Activated B cell treated with CpG ODN at 0.5 μM for 24 hours (primary cell): ENCODE measurements around the gene CELF4. TPM values are rescaled to one million over a fixed set of nuclear protein-coding genes. Genes with fewer than 3 reads are reported as not detected.

Source experiments
- ATAC-seq: fragments of 200-7000 bp; cut with Tn5 transposase; one replicate; pipeline ENCODE4 v1.10.0; 2021; ENCODE audit warnings: low read depth, mild to moderate bottlenecking, moderate library complexity
- CTCF ChIA-PET: fragments of 350-600 bp; sonication (Branson Sonifier 250); formaldehyde crosslinking; loops from one replicate; lab custom pipeline; 2021; ENCODE audit warnings: antibody characterized with exemption; lab: Charles Lee
- POLR2A ChIA-PET: fragments of 350-600 bp; sonication (Branson Sonifier 250); formaldehyde crosslinking; loops from one replicate; lab custom pipeline; 2021; ENCODE audit warnings: antibody characterized with exemption; lab: Charles Lee
- DNase-seq: peaks from one replicate; pipeline ENCODE4 v3.0.0; 2022
- H3K27ac Mint-ChIP-seq: one replicate; pipeline ENCODE4 v1.8.0; 2020; ENCODE audit warnings: mixed read lengths
- H3K27me3 Mint-ChIP-seq: one replicate; pipeline ENCODE4 v1.8.0; 2021; ENCODE audit warnings: mixed read lengths
- H3K36me3 Mint-ChIP-seq: one replicate; pipeline ENCODE4 v1.8.0; 2021; ENCODE audit warnings: low read depth, mixed read lengths
- H3K4me1 Mint-ChIP-seq: one replicate; pipeline ENCODE4 v1.8.0; 2021; ENCODE audit warnings: mixed read lengths
- H3K4me3 Mint-ChIP-seq: one replicate; pipeline ENCODE4 v1.8.0; 2020; ENCODE audit warnings: mild to moderate bottlenecking, mixed read lengths
- H3K9me3 Mint-ChIP-seq: one replicate; pipeline ENCODE4 v1.8.0; 2020; ENCODE audit warnings: mixed read lengths
- CTCF ChIP-seq: fragments of 200-600 bp; IDR thresholded peaks from one replicate; pipeline ENCODE4 v1.8.0; 2022; ENCODE audit warnings: antibody characterized with exemption, mild to moderate bottlenecking
- intact Hi-C: fragments of 100-400 bp; cut with micrococcal nuclease; formaldehyde crosslinking; loops from one replicate; pipeline ENCODE4 v1.15.1; 2024
- total RNA-seq: library from RNA; stranded (reverse); gene quantifications from 2 replicates; pipeline ENCODE4 v1.2.3, GENCODE V29; 2022

Gene CELF4
- total RNA-seq, 1 donor from 2014 or later: not detected

- Mint-ChIP-seq H3K4me3 (no peak overlapping the region), H3K9me3 (no peaks in the 10 kb centered on the region), H3K27ac (no peak overlapping the region), H3K27me3 (peaks cover 55% of the 10 kb centered on the region), H3K4me1 (peaks cover 10% of the 10 kb centered on the region), H3K36me3 (no peaks in the 10 kb centered on the region)
- CTCF ChIA-PET: no interaction called here
- DNase-seq (no peak), ATAC-seq (no peak)
- intact Hi-C loops: no loop called here
- no peak for TF ChIP-seq CTCF
- POLR2A ChIA-PET: no interaction called here
Observed at GRCh38 chr18:37249895-37250618, 315.5 kb downstream of the CELF4 start.

GRCh38 chr18:37249171-37249886 lies 316.3 kb downstream of the CELF4 start:
- CTCF ChIA-PET: no interaction called here
- intact Hi-C loops: no loop called here

GRCh38 chr18:37248281-37248680 lies 317.3 kb downstream of the CELF4 start:
- Mint-ChIP-seq H3K27me3 (peaks cover 56% of the 10 kb centered on the region), H3K36me3 (no peaks in the 10 kb centered on the region), H3K27ac (no peak overlapping the region), H3K9me3 (no peaks in the 10 kb centered on the region), H3K4me1 (peaks cover 6% of the 10 kb centered on the region), H3K4me3 (no peak overlapping the region)
- ATAC-seq (no peak), DNase-seq (no peak)
- intact Hi-C loops: no loop called here
- no peak for TF ChIP-seq CTCF
- ChIA-PET CTCF (no interaction called here), POLR2A (no interaction called here)

More at GRCh38 chr18:37249171-37249886, 316.3 kb downstream of the CELF4 start:
- Mint-ChIP-seq H3K36me3 (no peaks in the 10 kb centered on the region), H3K27ac (no peak overlapping the region), H3K27me3 (peaks cover 52% of the 10 kb centered on the region), H3K4me1 (peaks cover 4% of the 10 kb centered on the region), H3K4me3 (no peak overlapping the region), H3K9me3 (no peaks in the 10 kb centered on the region)
- POLR2A ChIA-PET: no interaction called here
- ATAC-seq (no peak), DNase-seq (no peak)
- TF ChIP-seq CTCF: no peak

GRCh38 chr18:37247497-37248161 lies 318.0 kb downstream of the CELF4 start:
- Mint-ChIP-seq H3K4me3 (no peak overlapping the region), H3K27me3 (peaks cover 54% of the 10 kb centered on the region), H3K9me3 (no peaks in the 10 kb centered on the region), H3K36me3 (no peaks in the 10 kb centered on the region), H3K27ac (no peak overlapping the region), H3K4me1 (peaks cover 3% of the 10 kb centered on the region)
- no peak for TF ChIP-seq CTCF
- ATAC-seq (no peak), DNase-seq (no peak)
- intact Hi-C loops: no loop called here
- ChIA-PET POLR2A (no interaction called here), CTCF (no interaction called here)

- no peak for TF ChIP-seq CTCF
- intact Hi-C loops: no loop called here
- DNase-seq (no peak), ATAC-seq (no peak)
- no peak overlapping the region for H3K27ac Mint-ChIP-seq
- peaks cover 51% of the 10 kb centered on the region for H3K27me3 Mint-ChIP-seq
- ChIA-PET POLR2A (no interaction called here), CTCF (no interaction called here)
- H3K4me1 Mint-ChIP-seq: peaks cover 2% of the 10 kb centered on the region
- no peaks in the 10 kb centered on the region for H3K36me3 Mint-ChIP-seq
- no peak overlapping the region for H3K4me3 Mint-ChIP-seq
- no peaks in the 10 kb centered on the region for H3K9me3 Mint-ChIP-seq
Observed at GRCh38 chr18:37246779-37247340, 318.7 kb downstream of the CELF4 start.
